ENCODE results near the gene CDH8.

CDH8 gene, protein sequence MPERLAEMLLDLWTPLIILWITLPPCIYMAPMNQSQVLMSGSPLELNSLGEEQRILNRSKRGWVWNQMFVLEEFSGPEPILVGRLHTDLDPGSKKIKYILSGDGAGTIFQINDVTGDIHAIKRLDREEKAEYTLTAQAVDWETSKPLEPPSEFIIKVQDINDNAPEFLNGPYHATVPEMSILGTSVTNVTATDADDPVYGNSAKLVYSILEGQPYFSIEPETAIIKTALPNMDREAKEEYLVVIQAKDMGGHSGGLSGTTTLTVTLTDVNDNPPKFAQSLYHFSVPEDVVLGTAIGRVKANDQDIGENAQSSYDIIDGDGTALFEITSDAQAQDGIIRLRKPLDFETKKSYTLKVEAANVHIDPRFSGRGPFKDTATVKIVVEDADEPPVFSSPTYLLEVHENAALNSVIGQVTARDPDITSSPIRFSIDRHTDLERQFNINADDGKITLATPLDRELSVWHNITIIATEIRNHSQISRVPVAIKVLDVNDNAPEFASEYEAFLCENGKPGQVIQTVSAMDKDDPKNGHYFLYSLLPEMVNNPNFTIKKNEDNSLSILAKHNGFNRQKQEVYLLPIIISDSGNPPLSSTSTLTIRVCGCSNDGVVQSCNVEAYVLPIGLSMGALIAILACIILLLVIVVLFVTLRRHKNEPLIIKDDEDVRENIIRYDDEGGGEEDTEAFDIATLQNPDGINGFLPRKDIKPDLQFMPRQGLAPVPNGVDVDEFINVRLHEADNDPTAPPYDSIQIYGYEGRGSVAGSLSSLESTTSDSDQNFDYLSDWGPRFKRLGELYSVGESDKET

GRCh38 chr16:62036101-62036801 is at the start of gene CDH8:
Gene CDH8 (minus strand): TSS chr16:62036438. CDS start chr16:62021403, 15,035 bp downstream.
- no peak for DNase-seq

DNA sequence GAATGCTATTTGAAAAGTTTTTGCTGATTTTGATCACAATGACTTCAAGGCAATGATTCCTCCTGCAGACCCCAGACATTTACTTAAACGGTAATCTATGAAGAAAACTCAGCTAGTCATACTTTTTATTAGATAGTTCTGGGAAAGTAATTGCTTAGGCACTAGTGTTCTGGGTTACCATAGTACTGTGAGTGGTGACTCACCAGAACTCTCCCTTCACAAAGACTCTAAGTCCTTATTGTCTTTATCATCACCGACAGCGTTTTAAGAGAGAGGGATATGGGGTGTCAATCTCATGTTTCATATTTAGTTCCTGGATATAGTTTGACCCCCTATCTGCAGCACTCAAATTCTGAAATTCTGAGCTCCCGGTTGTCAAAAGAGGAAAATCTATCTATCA is 43.0 kb upstream of the CDH8 start:
- no peak for DNase-seq

DNA sequence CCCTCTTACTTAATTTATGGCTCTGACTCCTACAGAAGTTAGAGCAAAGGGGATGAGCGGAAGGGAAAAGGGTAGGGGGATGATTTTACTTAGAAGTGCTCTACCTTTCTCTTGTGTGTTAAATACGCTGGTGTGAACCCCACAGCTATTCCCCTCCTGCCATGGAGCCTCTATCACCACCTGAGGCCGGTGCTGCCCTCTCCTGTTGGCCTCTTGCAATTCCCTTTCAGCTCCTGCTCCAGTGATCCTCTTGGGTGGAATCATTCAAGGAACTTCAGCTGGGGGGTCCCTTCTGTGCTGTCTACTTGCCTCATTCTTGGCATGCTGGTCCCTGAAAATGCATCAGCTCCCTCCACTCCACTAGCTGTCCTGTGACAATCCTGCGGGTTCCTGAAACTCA is 41.8 kb upstream of the CDH8 start:
- DNase-seq = no peak

DNA sequence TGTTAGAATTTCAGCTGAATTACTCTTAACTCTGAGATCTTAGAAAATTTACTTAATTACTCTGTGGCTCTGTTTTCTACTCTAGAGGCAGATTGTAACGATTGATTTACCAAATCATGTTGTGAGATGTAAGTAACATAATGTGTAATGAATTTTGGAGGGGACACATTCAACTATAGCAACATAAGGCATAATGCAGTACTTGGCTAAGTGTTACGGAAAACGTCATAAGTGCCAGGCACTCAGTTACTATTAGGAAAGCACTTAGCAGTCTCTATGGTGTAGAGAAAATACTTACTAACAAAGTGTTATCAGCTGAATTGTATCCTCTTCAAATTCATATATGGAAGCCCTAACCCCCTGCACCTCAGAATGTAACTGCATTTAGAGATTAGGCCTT is 40.6 kb upstream of the CDH8 start:
- DNase-seq = no peak

GRCh38 chr16:62068747-62069146 is 32.5 kb upstream of the CDH8 start:
- no peak for DNase-seq

- no peak for DNase-seq
These were observed 31.7 kb upstream of the CDH8 start for GRCh38 chr16:62067981-62068380.

- DNase-seq = no peak
These were observed 30.9 kb upstream of the CDH8 start for GRCh38 chr16:62067182-62067581.

DNA sequence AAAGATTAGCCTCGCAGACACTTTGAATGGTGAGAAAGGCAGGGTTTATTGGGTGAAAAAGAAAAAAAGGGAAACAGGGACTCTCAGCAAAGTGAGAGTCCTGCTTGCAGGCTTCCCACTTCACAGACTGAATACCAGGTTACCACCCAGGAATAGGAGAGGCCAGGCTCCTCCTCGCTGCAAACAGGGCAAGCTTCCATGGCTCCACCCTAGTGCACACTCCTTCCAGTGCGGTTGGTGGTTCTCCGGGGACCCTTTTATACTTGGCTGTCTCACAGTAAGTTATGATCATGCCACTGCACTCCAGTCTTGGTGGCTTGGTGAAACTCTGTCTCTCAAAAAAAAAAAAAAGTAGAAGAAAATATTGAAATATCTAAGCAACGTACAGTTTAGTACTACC is 30.5 kb upstream of the CDH8 start:
- no peak for DNase-seq

DNA sequence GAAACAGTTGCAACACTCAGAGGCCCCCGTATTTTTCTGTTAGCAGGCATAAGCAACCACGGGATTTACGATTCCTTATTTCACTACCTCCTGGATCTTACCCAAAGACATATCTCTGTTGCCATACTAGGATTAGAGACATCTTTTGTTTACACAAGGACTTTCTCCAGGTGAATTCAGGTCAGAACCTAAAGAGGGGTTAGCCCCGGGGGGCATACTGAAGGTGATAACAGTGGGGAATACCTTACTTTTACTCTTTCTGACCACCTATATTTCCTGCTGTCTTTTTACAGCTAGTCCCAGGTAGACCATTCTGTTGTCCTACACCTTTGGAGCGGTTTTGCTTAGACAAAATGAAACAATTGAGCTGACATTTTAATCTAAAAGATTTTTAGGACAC is 27.9 kb upstream of the CDH8 start:
- no peak for DNase-seq

DNA sequence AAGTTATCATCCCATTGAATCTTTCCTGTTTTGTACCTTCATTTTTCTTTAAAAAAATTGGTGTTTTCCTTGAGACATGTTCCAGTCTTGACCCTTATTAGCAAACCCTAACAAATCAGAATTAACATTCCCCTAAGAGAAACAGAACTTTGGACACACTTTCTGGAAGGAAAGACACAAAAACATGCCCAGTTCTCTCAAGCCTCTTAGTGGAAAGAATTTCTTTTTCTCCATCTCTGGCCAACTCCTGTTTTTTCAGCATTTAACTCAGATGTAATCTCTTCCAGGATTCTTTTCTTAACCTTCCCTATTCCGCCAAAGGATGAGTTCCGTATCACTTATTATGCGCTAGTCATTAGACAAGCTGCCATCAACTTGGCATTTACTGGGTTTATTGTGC is 23.9 kb upstream of the CDH8 start:
- no peak for DNase-seq

GRCh38 chr16:62059527-62059926 is 23.3 kb upstream of the CDH8 start:
- no peak for DNase-seq

- DNase-seq = no peak
These were observed 22.2 kb upstream of the CDH8 start for GRCh38 chr16:62058412-62058811.

GRCh38 chr16:62051942-62052341 is 15.7 kb upstream of the CDH8 start:
- DNase-seq = no peak

DNA sequence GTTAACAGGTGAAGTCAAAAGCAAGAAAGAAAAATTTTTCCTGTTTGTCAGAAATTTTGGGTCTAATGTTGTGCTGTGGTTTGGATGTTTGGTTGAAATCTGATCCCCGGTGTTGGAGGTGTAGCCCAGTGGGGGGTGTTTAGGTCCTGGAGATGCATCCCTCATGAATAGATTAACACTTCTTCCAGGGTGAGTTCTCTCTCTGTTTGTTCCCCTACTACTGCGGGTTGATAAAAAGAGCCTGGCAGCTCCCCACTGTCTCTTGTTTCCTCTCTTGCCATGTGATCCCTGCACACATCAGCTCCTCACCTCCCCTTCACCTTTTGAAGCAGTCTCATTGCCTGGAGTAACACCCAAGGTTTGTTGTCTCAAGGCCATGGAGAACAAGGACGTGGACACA is 14.6 kb upstream of the CDH8 start:
- no peak for DNase-seq

GRCh38 chr16:62046801-62047200 is 10.6 kb upstream of the CDH8 start:
- DNase-seq = no peak

- DNase-seq = no peak
These were observed 5.2 kb upstream of the CDH8 start for GRCh38 chr16:62041401-62041800.

DNA sequence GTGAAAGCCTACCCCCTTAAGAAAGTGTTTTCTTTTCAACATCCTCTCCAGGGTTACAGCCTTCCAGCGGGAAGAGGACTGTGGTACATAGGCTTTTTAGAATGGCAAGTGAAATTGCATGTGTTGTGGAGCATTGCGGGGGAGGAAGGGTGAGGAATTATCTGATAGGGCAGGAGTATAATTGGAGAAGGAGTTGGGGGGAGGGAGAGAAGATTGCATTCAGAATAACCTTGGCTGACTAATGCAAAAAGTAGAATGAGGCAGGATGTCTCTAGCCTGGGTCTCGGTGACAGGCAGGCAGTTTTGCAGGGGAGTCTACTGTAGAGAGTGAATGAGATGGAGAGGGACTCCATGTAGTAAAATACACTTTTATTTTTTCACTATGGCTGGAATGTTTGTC is 2.4 kb upstream of the CDH8 start:
- no peak for DNase-seq

DNA sequence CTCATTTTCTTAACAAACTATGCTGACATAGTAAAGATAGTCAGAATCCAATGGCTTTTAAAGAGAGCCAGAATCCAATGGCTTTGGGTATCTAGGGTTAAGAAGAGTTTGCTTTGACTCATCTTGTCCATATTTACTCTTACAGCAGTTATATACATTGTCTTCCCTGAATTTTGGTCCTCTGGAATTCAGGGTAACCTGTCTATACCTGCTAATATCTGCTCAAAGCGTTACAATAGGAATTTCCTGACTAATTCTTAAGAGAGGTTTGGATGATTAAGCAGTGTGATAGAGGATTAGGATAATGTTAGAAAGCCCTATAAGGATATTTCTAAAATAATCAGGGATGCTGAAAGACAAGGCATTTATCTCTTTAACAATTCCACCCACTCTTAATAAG is 2.0 kb upstream of the CDH8 start:
- no peak for DNase-seq

DNA sequence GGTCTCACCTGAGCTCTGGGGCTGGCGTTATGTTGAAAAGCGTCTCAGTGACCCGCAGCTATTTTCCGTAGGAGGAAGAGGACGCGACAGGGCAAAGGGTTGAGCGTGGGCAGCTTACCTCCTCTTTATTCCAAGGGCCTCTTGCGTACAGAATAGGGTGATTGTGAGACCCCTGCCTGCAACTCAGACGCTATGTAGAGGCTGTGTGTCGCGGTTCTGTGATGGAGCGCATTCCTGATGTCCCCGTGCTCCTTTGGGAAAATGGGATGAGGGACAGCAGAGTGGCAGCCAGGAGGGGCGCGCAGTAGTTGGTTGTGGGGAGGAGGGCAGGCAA is 531 bp upstream of the CDH8 start:
- no peak for DNase-seq

- no peak for DNase-seq
These were observed 834 bp downstream of the CDH8 start for GRCh38 chr16:62035115-62036092.

GRCh38 chr16:62034231-62035114 is 1.8 kb downstream of the CDH8 start:
- DNase-seq = no peak

- no peak for DNase-seq
These were observed 3.2 kb downstream of the CDH8 start for GRCh38 chr16:62033065-62033464.

Measured in NCI-H1092 (cell line).